Activated naive CD4-positive, alpha-beta T cell treated with anti-CD3 and anti-CD28 coated beads, Interleukin-2, amount 10 ng/mL, durations not matched to agents 7 days and 5 days (primary cell): ENCODE measurements around the gene FARS2.

ENCODE experiments used
- CTCF ChIA-PET: fragments of 350-600 bp; sonication (Branson Sonifier 250); formaldehyde crosslinking; loops from one replicate; lab custom pipeline; 2021; ENCODE audit warnings: antibody characterized with exemption; lab: Charles Lee
- DNase-seq: peaks from one replicate; pipeline ENCODE4 v3.0.0-alpha.2; 2020
- H3K27ac Mint-ChIP-seq: one replicate; pipeline ENCODE4 v1.8.0; 2021; ENCODE audit warnings: mild to moderate bottlenecking, moderate library complexity, mixed read lengths
- H3K27me3 Mint-ChIP-seq: one replicate; pipeline ENCODE4 v1.8.0; 2021; ENCODE audit warnings: mild to moderate bottlenecking, mixed read lengths
- H3K36me3 Mint-ChIP-seq: one replicate; pipeline ENCODE4 v1.8.0; 2021; ENCODE audit warnings: mixed read lengths
- H3K4me1 Mint-ChIP-seq: one replicate; pipeline ENCODE4 v1.8.0; 2021; ENCODE audit warnings: mixed read lengths
- H3K4me3 Mint-ChIP-seq: one replicate; pipeline ENCODE4 v1.8.0; 2021; ENCODE audit warnings: mild to moderate bottlenecking, moderate library complexity, mixed read lengths
- H3K9me3 Mint-ChIP-seq: one replicate; pipeline ENCODE4 v1.8.0; 2021; ENCODE audit warnings: mixed read lengths

The FARS2 gene

DNA sequence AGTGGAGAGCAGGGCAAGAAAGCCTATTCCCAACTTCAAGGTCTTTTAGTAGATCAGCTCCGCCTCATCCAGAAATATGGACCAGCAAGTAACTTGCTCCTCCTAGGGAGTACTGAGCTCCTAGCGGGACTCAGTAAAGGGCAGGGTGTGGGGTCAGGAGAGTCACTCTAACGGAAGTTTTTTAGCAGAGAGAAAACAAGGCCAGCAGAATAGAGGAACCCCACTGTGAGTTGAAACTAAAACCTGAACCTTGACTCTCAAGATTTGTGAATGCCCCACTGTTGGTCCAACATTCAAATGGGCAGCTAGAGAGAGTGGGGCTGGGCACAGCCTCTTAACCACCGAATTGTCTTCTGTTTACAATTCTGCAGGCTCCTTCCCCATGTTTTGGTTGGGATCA, 244.8 kb downstream of the FARS2 start:
- no peak for DNase-seq
- peaks cover 2% of the 10 kb centered on the region for H3K36me3 Mint-ChIP-seq
- H3K4me1 Mint-ChIP-seq = peaks cover 27% of the 10 kb centered on the region
- H3K4me3 Mint-ChIP-seq = no peak overlapping the region
- H3K9me3 Mint-ChIP-seq = no peaks in the 10 kb centered on the region
- no peaks in the 10 kb centered on the region for H3K27me3 Mint-ChIP-seq
- CTCF ChIA-PET = interaction anchor here (1.1 to 1.6 kb wide), 2 partner anchors 17 to 35 kb away, joined by 3 to 6 read pairs; no protein-coding TSS in a partner anchor
- H3K27ac Mint-ChIP-seq = peak overlapping the region; percentile 86

DNA sequence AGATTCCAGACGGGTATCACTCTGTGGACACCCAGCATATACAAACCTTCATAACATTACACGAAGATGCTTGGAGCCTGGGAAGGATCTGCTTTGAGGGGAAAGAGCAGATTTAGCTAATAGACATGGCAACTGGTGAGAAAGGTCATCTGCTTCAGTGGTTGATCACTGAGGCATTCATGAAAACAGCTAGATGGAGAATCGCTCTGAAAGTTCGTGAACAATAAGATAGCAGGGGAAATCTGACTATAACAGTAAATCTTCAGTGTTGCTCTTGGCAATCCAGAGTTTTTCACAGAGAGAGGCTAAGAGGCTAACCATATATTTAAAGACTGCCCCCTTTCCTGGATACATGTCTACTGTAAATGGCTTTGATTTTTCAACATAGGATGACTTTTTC, 245.3 kb downstream of the FARS2 start:
- H3K27me3 Mint-ChIP-seq = no peaks in the 10 kb centered on the region
- peaks cover 2% of the 10 kb centered on the region for H3K36me3 Mint-ChIP-seq
- peak overlapping the region; percentile 24 for H3K4me3 Mint-ChIP-seq

DNA sequence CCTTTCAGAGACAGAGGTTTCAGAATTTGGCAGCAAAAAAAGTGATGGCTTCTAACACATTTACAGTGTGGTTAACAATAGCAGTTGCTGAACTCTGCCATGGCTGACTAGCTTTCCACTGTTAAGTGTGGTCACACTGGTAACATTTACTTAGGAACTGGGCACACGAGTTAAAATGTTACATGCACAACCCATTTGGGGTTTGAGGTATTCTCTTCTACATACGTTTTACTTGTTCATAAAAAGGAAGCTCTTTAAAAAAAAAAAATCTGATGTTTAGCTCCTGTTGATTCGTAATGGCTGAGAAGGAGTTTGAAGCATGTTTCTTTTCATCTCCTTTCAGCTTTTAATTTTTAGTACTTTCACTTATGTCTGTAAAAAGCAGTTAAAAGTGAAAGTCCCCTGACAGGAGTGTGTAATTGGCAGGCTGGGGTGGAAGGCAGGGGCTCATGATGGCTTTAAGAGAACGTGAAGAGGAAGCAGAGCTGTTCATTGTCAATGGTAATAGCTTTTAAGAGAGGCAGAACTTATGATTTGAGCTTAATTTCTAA, 245.9 kb downstream of the FARS2 start:
- H3K9me3 Mint-ChIP-seq = no peaks in the 10 kb centered on the region
- H3K36me3 Mint-ChIP-seq = peaks cover 2% of the 10 kb centered on the region
- peaks cover 37% of the 10 kb centered on the region for H3K4me1 Mint-ChIP-seq
- H3K4me3 Mint-ChIP-seq = peak overlapping the region; percentile 24
- H3K27ac Mint-ChIP-seq = peak overlapping the region; percentile 86
- no peaks in the 10 kb centered on the region for H3K27me3 Mint-ChIP-seq
- DNase-seq = peak; percentile 50
- CTCF ChIA-PET = interaction anchor here (1.1 to 1.6 kb wide), 3 partner anchors 16 to 40 kb away, joined by 3 to 4 read pairs (median 4); no protein-coding TSS in a partner anchor

More for the DNA sequence above, 245.3 kb downstream of the FARS2 start:
- Mint-ChIP-seq H3K27ac (peak overlapping the region; percentile 86), H3K9me3 (no peaks in the 10 kb centered on the region), H3K4me1 (peaks cover 31% of the 10 kb centered on the region)
- CTCF ChIA-PET = interaction anchor here (1.1 to 1.6 kb wide), 3 partner anchors 16 to 39 kb away, joined by 3 to 6 read pairs (median 4); no protein-coding TSS in a partner anchor
- DNase-seq = no peak

DNA sequence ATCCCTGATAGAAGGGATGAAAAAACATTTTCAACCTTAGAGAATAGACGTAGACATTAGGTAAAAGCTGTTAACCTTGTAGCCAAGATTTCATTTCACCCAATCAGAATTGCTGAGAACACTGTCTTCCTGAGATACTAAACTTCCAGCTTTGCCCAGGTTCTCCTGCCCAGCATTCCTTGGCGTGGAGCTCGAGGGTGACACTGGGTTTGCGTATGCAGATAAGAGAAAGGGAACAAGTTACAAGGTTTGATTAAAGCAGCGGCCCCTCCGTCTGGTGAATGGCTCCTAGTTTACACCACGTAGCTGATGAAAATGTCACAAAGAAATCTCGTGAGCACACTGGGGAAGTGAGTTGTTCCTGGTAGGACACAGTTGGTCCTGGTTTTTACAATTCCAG, 247.8 kb downstream of the FARS2 start:
- Mint-ChIP-seq H3K9me3 (no peaks in the 10 kb centered on the region), H3K4me1 (peaks cover 42% of the 10 kb centered on the region), H3K27ac (no peak overlapping the region), H3K27me3 (no peaks in the 10 kb centered on the region), H3K36me3 (peaks cover 2% of the 10 kb centered on the region), H3K4me3 (no peak overlapping the region)
- CTCF ChIA-PET = interaction anchor here (1.3 kb wide), 1 partner anchor 10 kb away, joined by 3 read pairs; no protein-coding TSS in a partner anchor
- DNase-seq = no peak

DNA sequence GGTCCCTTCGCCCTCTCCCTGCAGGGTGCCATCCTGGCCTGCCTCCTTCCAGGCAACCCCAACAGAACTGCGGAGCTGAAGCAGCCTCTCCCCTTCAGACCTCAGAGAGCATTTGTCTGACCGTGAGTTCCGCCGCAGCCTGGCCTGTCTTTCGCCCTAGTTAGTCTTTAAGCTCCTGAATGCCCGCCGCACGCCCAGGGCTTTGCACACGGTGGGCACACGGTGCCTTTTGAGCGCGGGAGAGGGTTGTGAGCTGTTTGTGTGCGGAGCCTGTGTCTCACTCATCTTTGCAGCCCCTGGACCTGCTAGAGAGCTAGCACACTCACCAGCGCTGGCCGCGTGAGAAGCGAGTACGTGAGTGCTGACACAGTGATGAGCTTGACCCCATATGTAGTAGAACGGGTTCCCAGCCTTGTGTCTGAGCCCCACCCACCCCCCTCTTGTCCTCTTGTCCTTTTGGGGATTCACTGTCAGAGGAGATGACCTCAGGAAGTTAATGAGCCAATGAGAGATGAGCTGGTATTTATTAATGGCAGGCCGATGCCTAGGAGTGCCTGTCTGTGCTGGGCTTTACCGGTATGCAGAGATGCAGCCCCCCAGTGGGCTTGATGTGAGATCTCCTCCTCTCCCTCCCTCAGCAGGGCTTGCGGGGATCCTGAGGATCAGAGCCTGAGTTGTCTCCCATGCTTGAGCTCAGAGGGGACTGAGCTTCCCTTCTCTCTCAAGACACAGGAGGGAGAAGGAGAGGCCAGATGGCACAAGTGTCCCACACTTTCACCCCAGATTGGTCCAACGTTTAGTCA, 249.2 kb downstream of the FARS2 start:
- Mint-ChIP-seq H3K4me3 (no peak overlapping the region), H3K27me3 (no peaks in the 10 kb centered on the region), H3K36me3 (peaks cover 2% of the 10 kb centered on the region), H3K27ac (no peak overlapping the region), H3K9me3 (no peaks in the 10 kb centered on the region), H3K4me1 (peaks cover 37% of the 10 kb centered on the region)
- CTCF ChIA-PET = interaction anchor here (1.3 kb wide), 1 partner anchor 9 kb away, joined by 3 read pairs; no protein-coding TSS in a partner anchor
- no peak for DNase-seq

DNA sequence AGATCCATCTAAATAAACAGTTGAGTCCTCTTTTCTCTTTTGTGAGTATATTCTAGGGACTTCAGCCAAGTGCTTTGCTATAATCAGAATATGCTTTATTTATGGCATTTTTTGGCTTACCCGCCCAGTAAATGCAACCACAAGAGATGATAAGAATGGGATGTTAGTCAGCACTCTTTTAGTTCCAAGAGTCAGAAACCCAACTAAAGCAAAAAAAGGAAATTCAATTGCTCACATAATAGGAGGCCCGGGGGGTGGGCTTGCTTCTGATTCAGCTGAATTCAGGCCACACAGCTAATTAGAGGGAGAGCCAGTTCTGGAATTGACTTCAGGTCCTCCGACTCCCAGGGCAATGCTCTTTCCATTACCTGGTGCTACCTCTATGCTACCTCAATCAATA, 250.6 kb downstream of the FARS2 start:
- H3K4me1 Mint-ChIP-seq = peaks cover 33% of the 10 kb centered on the region
- no peaks in the 10 kb centered on the region for H3K9me3 Mint-ChIP-seq
- H3K27ac Mint-ChIP-seq = no peak overlapping the region
- H3K36me3 Mint-ChIP-seq = peaks cover 6% of the 10 kb centered on the region
- H3K27me3 Mint-ChIP-seq = no peaks in the 10 kb centered on the region
- no peak for DNase-seq
- no peak overlapping the region for H3K4me3 Mint-ChIP-seq
- CTCF ChIA-PET = no interaction called here

DNA sequence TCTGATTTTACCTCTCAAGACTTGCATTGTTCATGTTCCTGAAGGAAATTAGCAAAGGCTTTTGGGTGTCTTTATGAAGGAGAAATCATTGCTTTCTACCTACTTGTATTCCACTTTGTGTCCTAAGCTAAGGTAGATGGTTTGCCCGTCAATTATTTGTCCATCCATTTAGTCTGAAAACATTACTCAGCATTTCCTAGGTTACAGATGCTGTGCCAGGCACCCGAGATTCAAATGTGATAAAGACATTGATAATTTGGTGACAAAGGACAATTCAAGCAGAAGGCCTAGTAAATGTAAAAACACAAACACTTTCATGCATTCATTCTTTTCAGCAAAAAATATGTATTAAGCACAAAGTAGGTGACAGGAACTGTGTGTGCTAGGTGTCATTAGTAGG, 251.1 kb downstream of the FARS2 start:
- Mint-ChIP-seq H3K36me3 (peaks cover 6% of the 10 kb centered on the region), H3K4me1 (peaks cover 30% of the 10 kb centered on the region), H3K4me3 (no peak overlapping the region), H3K27me3 (no peaks in the 10 kb centered on the region), H3K27ac (no peak overlapping the region), H3K9me3 (no peaks in the 10 kb centered on the region)
- DNase-seq = no peak
- CTCF ChIA-PET = no interaction called here

DNA sequence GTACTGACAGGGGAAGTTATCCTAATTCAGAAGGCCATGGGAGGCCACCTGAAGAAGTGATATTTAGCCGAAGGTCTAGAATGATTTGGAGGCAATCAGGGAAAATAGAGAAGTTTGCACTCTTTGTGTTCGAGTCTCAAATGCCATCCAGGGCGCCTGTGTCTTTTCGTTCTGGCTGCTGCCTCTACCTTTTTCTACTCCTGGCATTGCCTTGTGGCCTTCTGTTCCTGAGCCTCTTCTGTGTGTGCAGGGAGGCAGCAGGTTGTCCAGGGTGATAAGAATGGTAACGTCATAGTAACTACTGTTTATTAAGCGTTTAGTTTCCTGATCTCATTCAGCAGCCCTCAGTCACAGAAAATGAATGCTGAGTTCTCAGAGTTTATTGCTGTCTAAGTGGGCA, 252.1 kb downstream of the FARS2 start:
- H3K27me3 Mint-ChIP-seq = no peaks in the 10 kb centered on the region
- H3K4me1 Mint-ChIP-seq = peaks cover 32% of the 10 kb centered on the region
- H3K9me3 Mint-ChIP-seq = no peaks in the 10 kb centered on the region
- CTCF ChIA-PET = no interaction called here
- no peak overlapping the region for H3K4me3 Mint-ChIP-seq
- DNase-seq = no peak
- no peak overlapping the region for H3K27ac Mint-ChIP-seq
- peaks cover 8% of the 10 kb centered on the region for H3K36me3 Mint-ChIP-seq

DNA sequence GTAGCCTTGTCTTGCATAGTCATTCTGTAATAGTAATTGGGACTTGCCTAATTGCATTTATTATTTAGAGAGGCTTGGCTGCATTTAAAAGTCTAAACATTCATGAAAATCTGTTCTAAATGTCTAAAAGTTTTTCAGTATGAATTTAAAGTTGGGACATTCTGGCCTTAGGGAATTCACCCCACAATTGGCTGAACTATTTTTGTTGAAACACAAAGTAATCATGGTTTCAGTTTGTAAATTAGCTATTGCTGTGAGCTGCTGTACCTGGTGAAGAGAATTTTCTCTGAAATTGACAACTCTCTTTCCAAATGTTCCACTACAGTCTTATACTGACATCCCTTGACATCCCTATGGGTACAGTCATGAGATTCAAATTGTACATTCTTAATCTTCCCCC, 253.0 kb downstream of the FARS2 start:
- CTCF ChIA-PET = no interaction called here
- no peaks in the 10 kb centered on the region for H3K9me3 Mint-ChIP-seq
- no peak overlapping the region for H3K4me3 Mint-ChIP-seq
- H3K27me3 Mint-ChIP-seq = no peaks in the 10 kb centered on the region
- H3K27ac Mint-ChIP-seq = no peak overlapping the region
- peaks cover 11% of the 10 kb centered on the region for H3K36me3 Mint-ChIP-seq
- no peak for DNase-seq
- peaks cover 38% of the 10 kb centered on the region for H3K4me1 Mint-ChIP-seq

DNA sequence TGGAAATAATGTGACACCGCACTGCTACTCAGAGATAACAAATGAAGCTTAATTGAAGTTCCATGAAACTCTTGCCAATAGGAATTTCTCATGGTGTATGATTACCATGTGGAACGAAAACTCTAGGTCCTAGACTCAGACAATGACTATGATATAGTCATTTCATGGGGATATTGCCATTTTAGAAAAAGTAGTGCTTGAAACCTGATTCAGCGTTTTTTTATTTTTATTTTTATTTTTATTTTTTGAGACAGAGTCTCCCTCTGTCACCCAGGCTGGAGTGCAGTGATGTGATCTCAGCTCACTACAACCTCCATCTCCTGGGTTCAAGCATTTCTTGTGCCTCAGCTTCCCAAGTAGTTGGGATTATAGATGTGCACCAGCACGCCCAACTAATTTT, 253.9 kb downstream of the FARS2 start:
- Mint-ChIP-seq H3K27me3 (no peaks in the 10 kb centered on the region), H3K9me3 (no peaks in the 10 kb centered on the region), H3K27ac (no peak overlapping the region), H3K4me1 (peaks cover 46% of the 10 kb centered on the region), H3K36me3 (peaks cover 11% of the 10 kb centered on the region), H3K4me3 (no peak overlapping the region)
- CTCF ChIA-PET = no interaction called here
- DNase-seq = no peak

DNA sequence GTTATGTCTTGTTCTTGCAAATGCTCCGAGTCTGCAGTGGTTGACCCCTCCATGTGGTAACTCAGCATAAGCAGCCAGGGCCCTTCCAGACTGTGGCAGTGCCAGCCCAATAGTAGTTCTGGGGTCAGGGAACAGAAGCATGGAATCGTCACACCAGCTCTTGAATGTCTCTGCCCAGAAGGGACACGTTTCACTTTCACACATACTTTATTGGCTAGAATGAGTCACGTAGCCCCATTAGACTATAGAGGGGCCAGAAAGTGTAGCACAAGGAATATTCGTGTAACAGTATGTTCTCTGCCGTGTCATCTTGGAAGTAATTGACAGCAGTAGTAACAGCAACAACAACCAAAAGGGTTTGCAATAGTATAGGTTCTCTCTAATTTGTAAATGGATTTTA, 254.7 kb downstream of the FARS2 start:
- no peaks in the 10 kb centered on the region for H3K9me3 Mint-ChIP-seq
- H3K27ac Mint-ChIP-seq = no peak overlapping the region
- CTCF ChIA-PET = no interaction called here
- no peaks in the 10 kb centered on the region for H3K27me3 Mint-ChIP-seq
- H3K4me3 Mint-ChIP-seq = no peak overlapping the region
- peaks cover 54% of the 10 kb centered on the region for H3K4me1 Mint-ChIP-seq
- DNase-seq = no peak
- peaks cover 11% of the 10 kb centered on the region for H3K36me3 Mint-ChIP-seq

DNA sequence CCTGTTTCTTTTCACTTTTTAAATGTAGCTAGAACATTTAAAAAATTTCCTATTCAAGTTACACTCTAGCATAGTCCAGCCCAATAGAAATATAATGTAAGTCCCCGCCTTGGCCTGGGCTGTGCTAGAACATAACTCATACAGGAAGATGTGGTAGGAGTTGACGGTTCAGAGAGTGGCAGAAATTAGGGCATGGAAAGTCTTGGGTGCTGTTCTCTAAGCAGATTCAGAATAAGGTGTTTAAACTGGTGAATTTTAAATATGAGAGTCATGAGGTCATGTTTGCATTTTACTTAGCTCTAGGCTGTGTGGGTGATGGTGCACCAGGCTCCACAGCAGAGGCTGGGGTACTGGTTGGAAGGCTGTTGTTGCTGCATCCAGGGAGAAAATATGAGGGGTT, 256.5 kb downstream of the FARS2 start:
- peaks cover 57% of the 10 kb centered on the region for H3K4me1 Mint-ChIP-seq
- CTCF ChIA-PET = interaction anchor here (0.8 to 0.9 kb wide), 2 partner anchors 157 to 426 kb away, joined by 3 read pairs; no protein-coding TSS in a partner anchor
- peaks cover 15% of the 10 kb centered on the region for H3K36me3 Mint-ChIP-seq
- H3K9me3 Mint-ChIP-seq = no peaks in the 10 kb centered on the region
- H3K27me3 Mint-ChIP-seq = no peaks in the 10 kb centered on the region
- peak; percentile 50 for DNase-seq
- H3K4me3 Mint-ChIP-seq = peak overlapping the region; percentile 11
- peak overlapping the region; percentile 86 for H3K27ac Mint-ChIP-seq

DNA sequence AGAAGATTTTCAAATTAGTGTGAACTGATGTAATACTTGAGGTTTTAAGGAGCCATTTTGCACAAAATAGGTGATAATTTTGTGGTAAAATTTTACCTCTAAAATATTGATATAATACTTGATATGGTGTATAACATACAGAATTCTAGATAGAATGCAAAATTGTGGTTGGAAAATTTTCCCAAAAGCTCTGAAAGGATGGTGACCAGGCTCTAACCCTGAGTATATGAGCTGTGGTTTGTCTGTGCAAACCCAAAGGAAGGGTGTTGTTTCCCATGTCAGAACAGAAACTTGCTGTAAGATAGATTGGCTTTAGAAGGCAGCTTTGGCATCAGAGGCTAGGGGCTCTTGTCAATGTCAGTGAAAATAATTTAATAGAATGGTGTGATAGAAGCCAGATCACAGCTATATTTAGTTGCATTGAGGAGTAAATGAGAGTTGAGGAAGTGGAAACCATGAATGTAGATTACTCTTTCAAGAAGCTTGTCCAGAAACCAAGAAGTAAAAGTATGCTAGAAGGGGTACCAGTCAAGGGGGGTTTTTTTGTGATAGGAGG, 257.7 kb downstream of the FARS2 start:
- no peaks in the 10 kb centered on the region for H3K27me3 Mint-ChIP-seq
- CTCF ChIA-PET = interaction anchor here (1.3 kb wide), 1 partner anchor 9 kb away, joined by 3 read pairs; no protein-coding TSS in a partner anchor
- no peaks in the 10 kb centered on the region for H3K9me3 Mint-ChIP-seq
- H3K36me3 Mint-ChIP-seq = peaks cover 17% of the 10 kb centered on the region
- peak overlapping the region; percentile 79 for H3K27ac Mint-ChIP-seq
- H3K4me3 Mint-ChIP-seq = peak overlapping the region; percentile 13
- no peak for DNase-seq
- H3K4me1 Mint-ChIP-seq = peaks cover 59% of the 10 kb centered on the region

DNA sequence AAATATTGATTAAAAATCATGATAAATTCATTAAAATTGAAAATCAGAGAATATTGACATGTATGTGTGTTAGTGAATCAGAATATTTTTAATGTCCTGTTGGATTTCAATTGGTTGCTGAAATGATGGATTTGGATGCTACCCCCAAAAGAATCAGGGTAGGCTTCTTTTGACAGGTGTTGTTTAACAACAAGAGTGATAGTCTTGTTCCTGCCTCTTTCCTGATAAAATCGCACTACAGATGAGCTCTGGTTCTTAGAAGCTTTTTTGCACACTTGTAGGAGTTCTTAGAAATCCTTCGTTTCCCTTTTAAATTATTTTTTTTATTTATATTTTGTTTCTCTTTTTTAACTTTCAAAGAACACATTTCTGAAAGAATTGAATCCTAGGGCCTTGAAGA, 259.5 kb downstream of the FARS2 start:
- no peak for DNase-seq
- Mint-ChIP-seq H3K27me3 (no peaks in the 10 kb centered on the region), H3K4me3 (no peak overlapping the region), H3K4me1 (peaks cover 59% of the 10 kb centered on the region), H3K9me3 (no peaks in the 10 kb centered on the region), H3K27ac (peak overlapping the region; percentile 83), H3K36me3 (peaks cover 17% of the 10 kb centered on the region)
- CTCF ChIA-PET = no interaction called here
